SK-MEL-5 (cell line): ENCODE results near the gene LRG1. TPM values are rescaled to one million over a fixed set of nuclear protein-coding genes. Genes with fewer than 3 reads are reported as not detected.
"Not testable (repeated sequence)": the region's sequence is repeated elsewhere in the genome, so short reads cannot be mapped to it uniquely, and the experiment has no call there.

Source experiments
- DNase-seq: peaks from one replicate; pipeline ENCODE4 v3.0.0-alpha.2; 2016; ENCODE audit warnings: low read depth, low spot score
- in situ Hi-C: cut with HindIII; loops from 2 replicates; pipeline ENCODE4 v1.10.0; 2016; ENCODE audit warnings: low sequenced_read_pairs, high pct_unique_total_duplicates, low pct_unique_long_range_greater_than_20kb
- total RNA-seq: library from RNA; depleted of rRNA; stranded (reverse); fragments of >200 nt; shearing (Covaris generic); gene quantifications from 2 replicates; pipeline ENCODE4 v1.2.3, GENCODE V29; 2014

The LRG1 gene
- total RNA-seq, 1 experiment from 2014 or later = 0.05 TPM

DNA sequence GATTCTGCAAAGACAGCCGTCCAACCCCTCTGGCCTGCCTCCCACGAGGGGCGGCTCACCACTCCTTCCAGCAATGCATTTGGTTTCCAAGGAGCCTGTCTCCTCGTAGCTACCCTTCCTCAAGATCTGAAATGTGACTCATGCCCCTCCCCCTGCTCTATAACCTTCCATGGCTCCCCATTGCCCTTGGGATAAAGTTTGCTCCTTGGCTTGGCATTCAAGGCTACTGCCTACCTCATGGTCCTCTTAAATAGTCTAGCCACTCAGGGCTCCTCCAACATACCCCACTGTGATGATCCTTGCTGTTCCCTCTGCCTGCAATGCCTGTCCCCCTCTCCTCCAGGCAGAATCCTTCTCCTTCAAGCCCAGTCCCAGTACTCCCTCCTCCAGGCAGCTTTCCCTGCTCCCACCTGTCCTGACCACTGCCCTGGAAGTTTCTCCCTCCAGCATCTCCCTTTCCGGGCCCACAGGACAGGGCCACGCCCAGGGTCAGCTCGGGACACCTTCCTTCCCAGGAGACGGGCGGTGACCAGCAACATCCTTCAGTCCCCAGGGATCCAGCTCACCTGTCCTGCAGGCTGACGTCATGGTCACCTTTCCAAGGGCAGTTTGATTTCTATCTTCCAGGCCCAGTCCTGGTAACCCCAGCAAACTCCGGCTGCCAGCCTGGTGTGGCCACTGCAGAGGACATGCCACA lies 38.9 kb upstream of the LRG1 start:
- no peak for DNase-seq
- in situ Hi-C loops = no loop called here

DNA sequence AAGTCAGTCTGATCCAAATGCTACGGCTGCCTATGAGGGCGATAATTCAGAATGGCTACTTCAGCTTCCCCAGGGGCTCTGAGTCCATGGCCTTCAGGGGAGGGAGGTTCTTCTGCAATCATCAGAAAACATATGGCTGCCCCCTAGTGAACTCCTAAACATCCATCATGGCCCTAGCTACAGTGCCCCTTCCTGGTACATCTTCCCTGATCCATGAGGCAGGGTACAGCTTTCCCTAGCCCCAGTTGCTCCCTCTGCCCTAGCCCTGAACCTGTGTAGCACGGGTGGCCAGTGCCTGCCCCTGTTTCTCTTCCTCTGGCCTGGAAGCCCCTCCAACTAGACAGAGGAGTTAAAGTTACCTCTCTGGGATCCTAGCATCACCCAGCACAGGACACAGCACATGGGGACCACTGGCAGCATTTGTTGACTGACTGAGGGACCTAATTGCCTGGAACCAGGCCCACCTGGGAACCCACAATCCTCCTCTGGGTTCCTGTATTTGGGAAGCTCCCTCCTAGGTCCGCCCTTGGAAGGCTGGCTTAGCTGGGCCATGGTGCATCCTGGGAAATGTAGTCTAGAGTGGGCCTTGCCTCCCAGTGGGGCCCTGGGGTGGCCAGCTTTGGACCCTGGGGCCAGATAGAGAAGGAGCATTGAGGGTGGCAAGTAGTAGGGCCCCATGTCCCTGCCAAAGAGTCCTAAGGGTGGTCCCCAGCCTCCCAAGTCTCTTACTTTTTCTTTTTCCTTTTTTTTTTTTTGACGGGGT lies 37.4 kb upstream of the LRG1 start:
- in situ Hi-C loops = no loop called here
- peak; percentile 65 for DNase-seq

DNA sequence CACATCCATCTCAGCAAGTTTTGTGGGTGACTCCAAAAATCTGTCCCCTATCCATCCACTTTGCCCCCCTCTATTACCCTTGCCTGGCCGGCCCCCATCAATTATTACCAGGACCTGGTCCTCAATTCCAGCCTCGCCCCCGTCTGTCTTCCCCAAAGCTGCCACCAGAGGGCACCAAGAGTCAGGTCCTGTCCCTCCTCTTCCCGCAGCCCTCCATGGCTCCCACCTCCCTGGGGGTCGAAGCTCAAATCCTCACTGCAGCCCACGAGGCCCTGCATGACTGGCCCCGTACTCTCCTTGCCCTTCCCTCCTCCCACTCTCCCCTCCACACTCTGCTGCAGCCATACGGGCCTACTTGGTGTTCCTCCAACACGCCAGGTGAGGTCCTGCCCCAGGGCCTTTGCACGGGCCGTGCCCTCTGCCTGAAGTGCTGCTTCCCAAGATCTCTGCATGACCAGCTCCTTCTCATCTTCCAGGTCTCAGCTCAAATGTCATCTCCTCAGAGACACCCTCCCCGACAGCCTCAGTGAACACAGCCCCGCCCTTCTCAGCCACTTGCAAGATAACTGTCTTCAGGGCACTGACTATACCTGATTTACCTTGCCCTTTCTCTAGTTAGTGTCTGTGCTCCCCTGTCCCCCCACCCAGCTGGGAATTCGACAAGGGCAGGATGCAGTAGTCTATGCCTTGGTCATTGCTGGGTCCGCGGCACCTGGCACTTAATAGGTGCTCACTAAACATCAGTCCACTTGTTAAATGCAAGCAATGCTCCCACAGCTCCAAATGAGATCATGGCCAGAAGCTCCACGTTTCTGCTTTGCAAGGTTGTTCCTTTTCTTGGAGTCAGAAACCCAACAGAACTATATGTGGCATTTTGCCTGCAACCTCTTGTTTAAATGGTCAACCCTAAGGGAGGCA lies 36.4 kb upstream of the LRG1 start:
- peak; percentile 70 for DNase-seq
- in situ Hi-C loops = no loop called here

GRCh38 chr19:4575267-4576015 lies 35.6 kb upstream of the LRG1 start:
- DNase-seq = peak; percentile 88
- in situ Hi-C loops = no loop called here

DNA sequence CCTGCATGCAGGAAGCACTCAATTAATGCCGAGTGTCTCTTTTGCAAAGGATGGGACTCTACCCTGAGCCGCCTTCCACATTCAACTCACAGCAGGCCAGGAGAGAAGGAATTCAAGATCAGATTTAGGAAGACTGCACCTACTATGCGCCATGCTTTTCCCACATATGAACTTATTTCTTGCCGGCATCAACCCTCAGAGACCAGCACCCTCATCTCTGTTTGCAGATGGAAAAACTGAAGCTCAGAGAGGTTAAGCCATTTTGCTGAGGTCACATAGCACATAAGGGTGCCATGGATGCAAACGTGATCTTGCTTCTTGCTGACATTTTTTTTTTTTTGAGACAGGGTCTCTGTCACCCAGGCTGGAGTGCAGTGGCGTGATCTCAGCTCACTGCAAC lies 33.8 kb upstream of the LRG1 start:
- no peak for DNase-seq
- in situ Hi-C loops = no loop called here

DNA sequence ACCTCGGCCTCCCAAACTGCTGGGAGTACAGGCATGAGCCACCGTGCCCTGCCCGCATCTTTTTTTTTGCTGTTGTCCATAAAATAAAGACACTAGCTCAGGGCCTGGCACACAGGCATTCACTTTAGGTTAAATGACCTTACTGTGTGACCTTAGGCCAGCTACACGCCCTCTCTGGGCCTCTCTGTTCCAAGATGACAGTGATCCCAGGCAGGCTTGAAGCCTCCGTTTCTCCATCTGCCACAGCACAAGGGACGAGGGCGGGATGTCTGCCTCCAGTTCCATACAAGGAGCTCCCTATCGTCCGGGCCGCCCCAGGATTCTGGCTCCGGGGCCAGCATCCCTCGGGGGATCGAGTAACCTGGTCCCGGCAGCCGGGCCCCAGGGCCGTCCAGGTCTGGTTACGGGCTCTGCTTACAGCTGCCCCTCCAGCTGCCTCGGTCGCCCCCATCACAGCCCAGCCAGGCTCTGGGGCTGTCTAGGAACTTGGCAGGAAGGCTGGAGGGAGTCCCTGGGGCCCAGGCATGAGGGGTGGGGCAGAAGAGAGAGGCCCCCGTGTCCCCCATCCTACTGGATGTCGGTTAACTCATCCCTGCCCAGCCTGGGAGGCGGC lies 31.6 kb upstream of the LRG1 start:
- in situ Hi-C loops = no loop called here
- no peak for DNase-seq

- in situ Hi-C loops = no loop called here
- DNase-seq = no peak
These were observed 31.1 kb upstream of the LRG1 start for GRCh38 chr19:4570916-4571304.

GRCh38 chr19:4570402-4570801 lies 30.6 kb upstream of the LRG1 start:
- in situ Hi-C loops = no loop called here
- no peak for DNase-seq

- no peak for DNase-seq
- in situ Hi-C loops = no loop called here
These were observed 29.1 kb upstream of the LRG1 start for GRCh38 chr19:4568886-4569285.

DNA sequence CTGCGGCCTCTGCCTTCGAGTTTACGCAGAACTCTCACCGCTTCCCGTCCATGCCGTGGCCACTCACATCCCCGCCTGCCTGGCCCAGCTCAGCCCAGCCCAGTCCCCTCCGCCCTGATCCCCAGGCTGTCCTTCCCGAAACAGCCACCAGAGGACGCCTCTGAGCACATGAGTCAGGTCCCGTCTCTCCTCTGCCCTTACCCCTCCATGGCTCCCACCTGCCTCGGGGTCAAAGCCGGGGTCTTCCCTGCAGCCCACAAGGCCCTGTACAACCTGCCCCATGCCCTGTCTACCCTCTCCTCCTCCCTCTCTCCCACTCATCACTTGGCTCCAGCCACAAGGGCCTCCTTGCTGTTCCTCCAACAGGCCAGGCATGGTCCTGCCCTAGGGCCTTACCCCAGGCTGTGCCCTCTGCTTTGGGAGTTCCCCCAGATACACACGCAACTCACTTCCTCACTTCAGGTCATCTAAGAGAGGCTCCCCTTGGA lies 27.8 kb upstream of the LRG1 start:
- in situ Hi-C loops = no loop called here
- peak; percentile 71 for DNase-seq

DNA sequence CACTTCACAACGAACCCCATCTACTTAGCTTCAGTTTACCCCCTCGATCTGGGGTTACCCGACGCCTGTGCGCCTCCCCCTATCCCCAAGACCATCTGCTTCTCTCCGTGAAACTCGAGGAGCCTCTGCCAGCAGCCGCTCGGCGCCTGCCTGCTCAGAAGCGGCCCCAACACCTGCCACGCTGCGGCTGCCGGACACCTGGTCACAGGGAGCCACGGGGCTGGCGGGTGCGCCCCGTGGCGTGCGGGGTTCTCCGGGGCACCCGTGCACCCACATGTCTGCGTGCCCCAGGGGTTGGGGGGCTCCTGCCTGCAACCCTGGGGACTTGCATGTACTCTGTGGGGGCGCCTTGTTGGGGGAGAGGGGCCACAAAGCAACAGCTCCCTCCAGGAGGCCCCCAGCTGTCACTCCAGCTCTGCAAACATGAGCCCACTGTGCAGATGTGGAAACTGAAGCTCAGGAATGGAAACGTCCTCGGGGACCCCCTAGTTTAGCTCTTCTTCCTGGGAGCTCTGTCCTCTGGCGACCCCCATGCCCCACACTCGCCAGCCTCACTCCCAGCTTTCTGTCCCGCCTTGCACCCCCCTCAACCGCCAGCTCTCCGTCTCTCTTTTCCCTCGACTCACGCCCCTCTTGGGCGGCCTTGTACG lies 26.7 kb upstream of the LRG1 start:
- no peak for DNase-seq
- in situ Hi-C loops = no loop called here

- DNase-seq, in situ Hi-C loops: not testable (repeated sequence)
These were observed 23.7 kb upstream of the LRG1 start for GRCh38 chr19:4563562-4563961.

- in situ Hi-C loops, DNase-seq: not testable (repeated sequence)
These were observed 22.2 kb upstream of the LRG1 start for GRCh38 chr19:4562085-4562484.

- in situ Hi-C loops = no loop called here
- DNase-seq = no peak
These were observed 19.7 kb upstream of the LRG1 start, which contains the start of gene SEMA6B for GRCh38 chr19:4559569-4559968. Gene SEMA6B (minus strand): TSS chr19:4559684. CDS start chr19:4558457, 1,227 bp downstream.

GRCh38 chr19:4557971-4558941 lies 18.4 kb upstream of the LRG1 start:
- DNase-seq = peak; percentile 19
- in situ Hi-C loops = no loop called here
